PFSK-1 (cell line): ENCODE measurements around the gene IGSF21.

Source experiments
- FOXP2 ChIP-seq: optimal IDR thresholded peaks from 2 replicates; pipeline ENCODE3; 2011; ENCODE audit warnings: borderline replicate concordance, control low read depth, inconsistent platforms; ENCODE audit not compliant: insufficient read depth; ENCODE audit errors: extremely low read length, extremely low read depth
- POLR2AphosphoS5 ChIP-seq: IDR thresholded peaks from 2 replicates; pipeline ENCODE4 v1.6.1; 2012; ENCODE audit warnings: low read depth, mild to moderate bottlenecking, control low read depth, low read length, moderate library complexity
- SIN3A ChIP-seq: IDR thresholded peaks from 2 replicates; pipeline ENCODE4 v1.6.1; 2012; ENCODE audit warnings: mild to moderate bottlenecking, low read length, moderate library complexity, borderline replicate concordance; ENCODE audit not compliant: insufficient read depth
- TAF1 ChIP-seq: IDR thresholded peaks from 2 replicates; pipeline ENCODE4 v1.6.1; 2012; ENCODE audit warnings: low read length, control low read depth, borderline replicate concordance; ENCODE audit not compliant: insufficient read depth
- TF ChIP-seq, protein P1 (sequence below), 2 experiments: IDR thresholded peaks; 2 replicates each; pipeline versions ENCODE4 v1.6.1 to v1.8.0; 2011 to 2012; ENCODE audit warnings: low read depth in 2 of 2, low read length in 2 of 2, control low read depth in 1 of 2, inconsistent platforms in 1 of 2, mild to moderate bottlenecking in 1 of 2, moderate library complexity in 1 of 2; ENCODE audit not compliant: insufficient read depth in 1 of 2

The IGSF21 gene

DNA sequence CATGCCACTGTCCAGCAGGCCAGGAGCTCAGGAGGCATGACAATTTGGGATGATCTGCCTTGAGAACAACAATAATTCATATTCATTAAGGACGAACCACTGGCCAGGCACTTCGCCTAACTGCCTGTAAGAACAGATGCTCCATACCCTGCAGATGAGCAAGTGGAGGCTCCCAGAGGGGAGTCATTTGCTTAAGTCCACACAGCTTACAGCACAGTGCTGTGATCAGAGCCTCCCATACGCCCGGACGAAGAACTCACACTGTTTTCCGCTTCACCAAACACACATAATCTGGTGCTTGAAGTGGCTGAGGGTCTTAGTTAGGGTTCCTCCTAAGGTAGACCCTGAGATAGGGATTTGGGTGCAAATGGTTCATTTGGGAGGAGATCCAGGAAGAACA, 279.7 kb downstream of the IGSF21 start:
- no peak for TF ChIP-seq SIN3A
- TF ChIP-seq POLR2AphosphoS5, result no peak
- TF ChIP-seq, protein P1, sequence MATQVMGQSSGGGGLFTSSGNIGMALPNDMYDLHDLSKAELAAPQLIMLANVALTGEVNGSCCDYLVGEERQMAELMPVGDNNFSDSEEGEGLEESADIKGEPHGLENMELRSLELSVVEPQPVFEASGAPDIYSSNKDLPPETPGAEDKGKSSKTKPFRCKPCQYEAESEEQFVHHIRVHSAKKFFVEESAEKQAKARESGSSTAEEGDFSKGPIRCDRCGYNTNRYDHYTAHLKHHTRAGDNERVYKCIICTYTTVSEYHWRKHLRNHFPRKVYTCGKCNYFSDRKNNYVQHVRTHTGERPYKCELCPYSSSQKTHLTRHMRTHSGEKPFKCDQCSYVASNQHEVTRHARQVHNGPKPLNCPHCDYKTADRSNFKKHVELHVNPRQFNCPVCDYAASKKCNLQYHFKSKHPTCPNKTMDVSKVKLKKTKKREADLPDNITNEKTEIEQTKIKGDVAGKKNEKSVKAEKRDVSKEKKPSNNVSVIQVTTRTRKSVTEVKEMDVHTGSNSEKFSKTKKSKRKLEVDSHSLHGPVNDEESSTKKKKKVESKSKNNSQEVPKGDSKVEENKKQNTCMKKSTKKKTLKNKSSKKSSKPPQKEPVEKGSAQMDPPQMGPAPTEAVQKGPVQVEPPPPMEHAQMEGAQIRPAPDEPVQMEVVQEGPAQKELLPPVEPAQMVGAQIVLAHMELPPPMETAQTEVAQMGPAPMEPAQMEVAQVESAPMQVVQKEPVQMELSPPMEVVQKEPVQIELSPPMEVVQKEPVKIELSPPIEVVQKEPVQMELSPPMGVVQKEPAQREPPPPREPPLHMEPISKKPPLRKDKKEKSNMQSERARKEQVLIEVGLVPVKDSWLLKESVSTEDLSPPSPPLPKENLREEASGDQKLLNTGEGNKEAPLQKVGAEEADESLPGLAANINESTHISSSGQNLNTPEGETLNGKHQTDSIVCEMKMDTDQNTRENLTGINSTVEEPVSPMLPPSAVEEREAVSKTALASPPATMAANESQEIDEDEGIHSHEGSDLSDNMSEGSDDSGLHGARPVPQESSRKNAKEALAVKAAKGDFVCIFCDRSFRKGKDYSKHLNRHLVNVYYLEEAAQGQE (IDR thresholded peaks at IDR 0.05; ENCODE audit: insufficient read depth in 1 of 2, low read depth in 2 of 2, low read length in 2 of 2), result no peak
- TF ChIP-seq TAF1, result no peak
- TF ChIP-seq FOXP2, result no peak

DNA sequence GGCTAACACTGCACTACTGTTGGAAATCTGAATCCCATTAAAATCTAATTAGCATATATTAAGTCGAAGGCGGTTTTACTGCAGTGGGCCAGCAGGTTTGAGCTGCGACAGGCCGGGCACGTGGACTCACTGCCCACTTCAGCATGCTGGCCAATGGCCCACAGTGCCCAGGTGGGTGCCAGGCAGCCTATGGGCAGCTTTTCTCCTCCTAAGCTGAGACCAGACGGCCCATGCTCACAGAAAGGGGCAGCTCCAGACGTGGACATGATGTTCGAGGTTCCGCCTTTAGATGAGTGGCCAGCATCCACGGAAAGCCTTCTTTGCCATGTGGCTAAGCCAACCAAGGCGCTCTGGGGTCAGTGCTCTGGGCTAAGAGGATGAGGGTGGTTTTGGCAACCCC, 283.4 kb downstream of the IGSF21 start:
- no peak for TF ChIP-seq SIN3A
- TF ChIP-seq, protein P1 (IDR thresholded peaks at IDR 0.05; ENCODE audit: insufficient read depth in 1 of 2, low read depth in 2 of 2, low read length in 2 of 2), result no peak
- no peak for TF ChIP-seq FOXP2
- no peak for TF ChIP-seq TAF1
- TF ChIP-seq POLR2AphosphoS5, result no peak

DNA sequence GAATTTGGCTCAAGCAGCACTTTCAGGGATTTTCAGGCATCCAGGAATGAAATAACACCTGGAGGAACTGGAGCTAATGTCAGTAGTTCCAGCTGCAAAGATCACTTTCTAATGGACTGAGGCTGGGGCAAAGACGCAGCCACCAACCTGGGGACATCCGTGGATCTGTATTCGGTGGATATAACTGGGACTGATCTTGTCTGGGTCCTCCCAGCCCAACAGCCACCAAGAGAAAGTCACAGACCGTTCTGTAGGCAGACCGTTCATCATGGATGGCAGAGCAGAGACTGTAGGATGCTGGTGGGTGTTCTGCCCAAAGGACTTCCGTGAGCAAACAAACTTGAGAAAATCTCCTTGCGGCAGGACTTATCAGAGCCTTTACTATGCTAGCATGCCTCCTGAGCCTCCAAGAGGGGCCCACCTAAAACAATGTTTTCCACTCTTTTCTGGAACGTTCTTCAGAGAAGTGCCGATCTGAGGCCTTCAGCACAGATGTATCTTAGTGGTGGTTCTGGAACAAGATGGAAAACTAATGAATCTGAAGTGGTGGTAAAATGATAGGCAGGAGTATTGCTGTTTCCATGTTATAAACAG, 287.1 kb downstream of the IGSF21 start:
- no peak for TF ChIP-seq FOXP2
- TF ChIP-seq, protein P1 (IDR thresholded peaks at IDR 0.05; ENCODE audit: insufficient read depth in 1 of 2, low read depth in 2 of 2, low read length in 2 of 2), result no peak
- no peak for TF ChIP-seq SIN3A
- TF ChIP-seq POLR2AphosphoS5, result no peak

DNA sequence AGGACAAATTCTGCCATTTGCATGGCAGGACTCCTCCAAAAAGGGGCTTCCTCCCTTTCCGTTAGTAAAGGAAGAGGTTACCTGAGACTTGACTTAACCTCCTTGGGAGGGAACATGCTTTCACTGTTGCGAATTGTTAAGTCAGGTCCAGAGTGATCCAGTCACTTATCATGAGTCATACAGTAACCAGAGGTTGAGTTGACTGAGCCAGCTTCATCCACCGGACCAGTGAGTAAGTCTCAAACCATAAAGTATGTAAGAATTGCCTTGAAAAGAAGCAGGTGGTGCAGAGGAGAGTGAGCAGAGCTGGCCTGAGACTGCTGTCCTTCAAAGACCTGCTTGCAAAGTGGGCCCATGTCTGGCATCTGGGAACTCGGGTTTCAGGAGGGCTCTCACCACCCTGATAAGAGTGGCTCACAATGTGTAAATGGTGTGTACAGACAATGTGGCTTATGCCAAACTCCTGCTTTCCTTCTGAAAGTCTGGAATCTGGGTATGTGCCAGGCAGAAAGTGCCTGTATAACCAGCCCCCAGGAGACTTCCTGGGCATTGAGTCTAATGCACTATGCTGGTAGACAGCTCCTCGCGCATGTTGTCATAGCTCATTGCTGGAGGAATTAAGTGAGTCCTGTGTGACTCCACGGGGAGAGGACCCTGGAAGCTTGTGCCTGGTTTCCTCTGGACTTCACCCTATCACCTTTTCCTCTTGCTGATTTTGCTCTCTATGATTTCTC, 288.8 kb downstream of the IGSF21 start:
- no peak for TF ChIP-seq TAF1
- no peak for TF ChIP-seq FOXP2
- no peak for TF ChIP-seq POLR2AphosphoS5
- TF ChIP-seq SIN3A, result no peak

DNA sequence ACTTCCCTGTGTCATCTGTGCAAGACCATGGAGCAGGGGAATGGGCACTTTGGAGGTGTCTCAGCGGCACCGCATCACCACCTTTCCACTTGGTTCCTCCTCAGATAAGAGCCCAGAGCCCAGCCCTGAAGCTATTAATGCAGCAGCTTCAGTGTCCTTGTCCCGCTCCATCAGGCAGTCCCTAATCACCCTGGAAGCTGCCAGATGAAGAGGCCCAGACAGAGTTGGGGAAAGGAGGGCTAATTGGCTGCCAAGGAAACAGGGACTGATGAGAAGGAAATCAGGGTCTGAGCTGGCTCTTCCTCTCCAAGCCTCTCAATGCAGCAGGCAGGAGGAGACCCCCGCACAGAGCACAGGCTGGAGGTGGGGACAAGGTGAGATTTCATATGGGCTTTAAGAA, 290.0 kb downstream of the IGSF21 start:
- no peak for TF ChIP-seq SIN3A
- no peak for TF ChIP-seq FOXP2
- no peak for TF ChIP-seq POLR2AphosphoS5
- TF ChIP-seq TAF1, result no peak
- TF ChIP-seq, protein P1 (IDR thresholded peaks at IDR 0.05; ENCODE audit: insufficient read depth in 1 of 2, low read depth in 2 of 2, low read length in 2 of 2), result no peak
